HG03159 (cell line): Measurements from ENCODE around the gene SPINT2.
A peak's percentile ranks its signal among the peaks of the same experiment; 100 is the strongest.
"Not testable (repeated sequence)": the region's sequence is repeated elsewhere in the genome, so short reads cannot be mapped to it uniquely, and the experiment has no call there.

Experiments
- ATAC-seq: cut with Tn5 transposase; IDR thresholded peaks from one replicate; pipeline ENCODE4 v1.9.1; 2021; ENCODE audit warnings: mild to moderate bottlenecking, moderate library complexity; ENCODE audit not compliant: unreplicated experiment

Gene SPINT2

GRCh38 chr19:38318660-38319059 is 54.3 kb downstream of the SPINT2 start:
- ATAC-seq: no peak

GRCh38 chr19:38319421-38320258 is 55.3 kb downstream of the SPINT2 start, which contains the start of gene KCNK6:
Gene KCNK6 (plus strand): TSS chr19:38319845. CDS start chr19:38319951, 106 bp downstream.
- ATAC-seq: no peak

- no peak for ATAC-seq
These were observed 56.6 kb downstream of the SPINT2 start for GRCh38 chr19:38320969-38321339.

GRCh38 chr19:38321646-38322196 is 57.3 kb downstream of the SPINT2 start:
- no peak for ATAC-seq

- ATAC-seq: no peak
These were observed 58.9 kb downstream of the SPINT2 start for GRCh38 chr19:38323291-38323690.

- no peak for ATAC-seq
These were observed 60.1 kb downstream of the SPINT2 start for GRCh38 chr19:38324431-38324830.

GRCh38 chr19:38326591-38326990 is 62.2 kb downstream of the SPINT2 start:
- no peak for ATAC-seq

GRCh38 chr19:38329651-38330050 is 65.3 kb downstream of the SPINT2 start:
- ATAC-seq: no peak

GRCh38 chr19:38331728-38332127 is 67.4 kb downstream of the SPINT2 start:
- ATAC-seq: no peak

- ATAC-seq: no peak
These were observed 68.9 kb downstream of the SPINT2 start for GRCh38 chr19:38333245-38333644.

GRCh38 chr19:38335949-38336637 is 71.7 kb downstream of the SPINT2 start:
- ATAC-seq: peak; percentile 63

- ATAC-seq: peak; percentile 47
These were observed 72.4 kb downstream of the SPINT2 start for GRCh38 chr19:38336638-38337359.

- ATAC-seq: no peak
These were observed 72.9 kb downstream of the SPINT2 start for GRCh38 chr19:38337360-38337653.

- ATAC-seq: not testable (repeated sequence)
These were observed 74.6 kb downstream of the SPINT2 start for GRCh38 chr19:38339011-38339410.

GRCh38 chr19:38340927-38341326 is 76.6 kb downstream of the SPINT2 start:
- no peak for ATAC-seq
